BJ (cell line): ENCODE measurements around the gene KIDINS220. TPM values are rescaled to one million over a fixed set of nuclear protein-coding genes. Genes with fewer than 3 reads are reported as not detected.

Source experiments
- CTCF ChIA-PET: fragments of 350-600 bp; formaldehyde crosslinking; extraction: SDS; loops from one replicate; lab custom pipeline; 2021; ENCODE audit warnings: antibody characterized with exemption, inconsistent platforms; lab: Yijun Ruan, JAX
- POLR2A ChIA-PET: fragments of 300-600 bp; sonication (Branson Sonifier 250); formaldehyde crosslinking; extraction: SDS; loops from one replicate; lab custom pipeline; 2021; ENCODE audit warnings: antibody characterized with exemption; lab: Charles Lee
- DNase-seq: peaks from one replicate; pipeline ENCODE4 v3.0.0-alpha.2; 2011; ENCODE audit warnings: low read depth
- H3K27me3 ChIP-seq: 2 replicates; pipeline ENCODE4 v1.6.0; 2011; ENCODE audit warnings: low read length; ENCODE audit not compliant: control insufficient read depth, insufficient read depth
- H3K36me3 ChIP-seq: 2 replicates; pipeline ENCODE4 v1.5.1; 2011; ENCODE audit warnings: low read length; ENCODE audit not compliant: control insufficient read depth, insufficient read depth
- H3K4me3 ChIP-seq: 2 replicates; pipeline ENCODE4 v1.5.1; 2011; ENCODE audit warnings: low read depth, mild to moderate bottlenecking, control low read depth, low read length
- polyA plus RNA-seq: library from polyadenylated mRNA; depleted of rRNA; stranded (reverse); fragments of >200 nt; gene quantifications from 2 replicates; pipeline ENCODE4 v1.2.3, GENCODE V29; 2011
- TF ChIP-seq, protein P1 (sequence below): IDR thresholded peaks from 2 replicates; pipeline ENCODE4 v1.5.1; 2011; ENCODE audit warnings: low read depth, mild to moderate bottlenecking, control low read depth, inconsistent platforms, low read length, moderate library complexity; ENCODE audit not compliant: insufficient read depth

KIDINS220 gene
- polyA plus RNA-seq, 1 experiment: 34.8 TPM

DNA sequence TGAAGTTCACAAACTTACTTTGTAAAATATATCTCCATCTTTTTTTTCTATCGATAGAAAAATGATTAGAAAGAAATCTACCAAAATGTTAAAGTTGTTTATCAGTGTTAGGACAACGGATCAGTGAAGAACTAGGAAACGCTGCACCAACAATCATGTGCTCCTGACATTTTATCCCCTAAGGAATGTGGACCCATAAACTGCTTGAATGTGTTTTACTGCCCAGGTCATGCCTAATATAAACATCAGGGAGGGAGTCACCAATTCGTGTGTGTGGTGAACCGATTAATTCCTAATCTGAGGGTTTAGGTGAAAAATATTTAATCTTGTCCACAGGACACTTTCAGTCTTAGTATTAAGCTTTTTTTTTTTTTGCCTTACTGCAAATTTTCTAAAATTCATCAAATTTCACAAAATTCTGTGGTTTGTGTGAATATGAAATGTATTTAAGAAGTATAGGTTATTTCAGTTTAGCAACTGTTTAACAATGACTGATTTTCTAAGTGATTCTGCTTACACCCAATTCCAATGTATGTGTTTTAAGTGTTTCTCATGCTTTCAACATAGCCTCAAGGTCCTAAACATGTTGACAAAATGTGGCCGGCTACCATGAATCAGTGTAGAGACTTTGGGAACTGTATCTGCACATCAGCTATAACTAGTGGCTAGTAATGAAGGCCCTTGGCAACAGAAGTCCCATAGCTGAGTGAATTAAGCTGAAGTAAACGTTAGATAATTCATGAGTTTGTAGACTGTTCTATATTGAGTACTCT lies 11.1 kb upstream of the KIDINS220 start:
- TF ChIP-seq, protein P1, sequence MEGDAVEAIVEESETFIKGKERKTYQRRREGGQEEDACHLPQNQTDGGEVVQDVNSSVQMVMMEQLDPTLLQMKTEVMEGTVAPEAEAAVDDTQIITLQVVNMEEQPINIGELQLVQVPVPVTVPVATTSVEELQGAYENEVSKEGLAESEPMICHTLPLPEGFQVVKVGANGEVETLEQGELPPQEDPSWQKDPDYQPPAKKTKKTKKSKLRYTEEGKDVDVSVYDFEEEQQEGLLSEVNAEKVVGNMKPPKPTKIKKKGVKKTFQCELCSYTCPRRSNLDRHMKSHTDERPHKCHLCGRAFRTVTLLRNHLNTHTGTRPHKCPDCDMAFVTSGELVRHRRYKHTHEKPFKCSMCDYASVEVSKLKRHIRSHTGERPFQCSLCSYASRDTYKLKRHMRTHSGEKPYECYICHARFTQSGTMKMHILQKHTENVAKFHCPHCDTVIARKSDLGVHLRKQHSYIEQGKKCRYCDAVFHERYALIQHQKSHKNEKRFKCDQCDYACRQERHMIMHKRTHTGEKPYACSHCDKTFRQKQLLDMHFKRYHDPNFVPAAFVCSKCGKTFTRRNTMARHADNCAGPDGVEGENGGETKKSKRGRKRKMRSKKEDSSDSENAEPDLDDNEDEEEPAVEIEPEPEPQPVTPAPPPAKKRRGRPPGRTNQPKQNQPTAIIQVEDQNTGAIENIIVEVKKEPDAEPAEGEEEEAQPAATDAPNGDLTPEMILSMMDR: no peak

DNA sequence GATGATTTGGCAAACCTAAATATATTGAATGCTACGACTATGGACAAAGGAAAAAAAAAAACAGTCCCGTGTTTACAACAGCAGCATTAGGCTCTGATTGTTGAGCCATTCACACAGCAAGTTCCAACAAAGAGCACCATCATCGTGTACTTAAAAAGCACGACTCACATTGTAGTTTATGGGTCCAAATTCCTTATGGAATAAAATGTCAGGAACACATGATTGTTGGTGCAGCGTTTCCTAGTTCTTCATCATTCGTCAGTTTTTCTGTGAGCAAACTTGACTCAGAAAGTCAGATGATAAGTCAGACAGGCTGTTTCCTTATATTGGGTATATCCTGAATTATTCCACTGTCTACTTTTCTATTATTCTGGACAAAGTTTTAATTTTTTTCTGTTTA lies 10.0 kb upstream of the KIDINS220 start:
- Histone ChIP-seq H3K27me3 (no peaks in the 10 kb centered on the region), H3K4me3 (no peak overlapping the region), H3K36me3 (no peaks in the 10 kb centered on the region)
- ChIA-PET CTCF (interaction anchor here (1.4 kb wide), 1 partner anchor 292 kb away, joined by 4 read pairs; no protein-coding TSS in a partner anchor), POLR2A (no interaction called here)
- DNase-seq: no peak
- TF ChIP-seq, protein P1: no peak

More for the DNA sequence above, 11.1 kb upstream of the KIDINS220 start:
- Histone ChIP-seq H3K36me3 (no peaks in the 10 kb centered on the region), H3K27me3 (no peaks in the 10 kb centered on the region), H3K4me3 (no peak overlapping the region)
- POLR2A ChIA-PET: no interaction called here
- CTCF ChIA-PET: interaction anchor here (1.3 to 1.4 kb wide), 2 partner anchors 25 to 291 kb away, joined by 4 read pairs; no protein-coding TSS in a partner anchor
- DNase-seq: no peak

DNA sequence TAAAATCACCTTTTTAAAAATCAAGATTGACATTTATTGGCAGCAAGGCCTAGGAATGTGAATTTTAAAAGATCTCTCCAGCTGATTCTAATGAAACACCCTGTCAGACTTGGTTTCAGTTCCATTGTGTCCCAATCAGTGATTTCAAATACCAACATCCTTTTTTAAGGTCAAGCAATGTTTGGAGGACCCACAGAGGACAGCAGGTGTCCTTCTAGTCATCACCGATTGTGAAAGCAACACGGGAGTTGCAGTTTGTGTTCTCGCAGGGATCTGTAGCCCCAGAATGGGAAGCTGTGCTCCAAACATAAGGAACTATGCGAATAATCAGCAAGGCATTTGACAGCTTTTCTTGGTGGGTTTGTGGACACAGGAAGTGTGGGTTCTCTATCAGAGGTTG lies 4.5 kb upstream of the KIDINS220 start:
- ChIA-PET CTCF (interaction anchor here (0.9 kb wide), 1 partner anchor 32 kb away, joined by 3 read pairs; no protein-coding TSS in a partner anchor), POLR2A (no interaction called here)
- Histone ChIP-seq H3K27me3 (no peaks in the 10 kb centered on the region), H3K36me3 (no peaks in the 10 kb centered on the region), H3K4me3 (no peak overlapping the region)
- no peak for DNase-seq
- TF ChIP-seq, protein P1: no peak

DNA sequence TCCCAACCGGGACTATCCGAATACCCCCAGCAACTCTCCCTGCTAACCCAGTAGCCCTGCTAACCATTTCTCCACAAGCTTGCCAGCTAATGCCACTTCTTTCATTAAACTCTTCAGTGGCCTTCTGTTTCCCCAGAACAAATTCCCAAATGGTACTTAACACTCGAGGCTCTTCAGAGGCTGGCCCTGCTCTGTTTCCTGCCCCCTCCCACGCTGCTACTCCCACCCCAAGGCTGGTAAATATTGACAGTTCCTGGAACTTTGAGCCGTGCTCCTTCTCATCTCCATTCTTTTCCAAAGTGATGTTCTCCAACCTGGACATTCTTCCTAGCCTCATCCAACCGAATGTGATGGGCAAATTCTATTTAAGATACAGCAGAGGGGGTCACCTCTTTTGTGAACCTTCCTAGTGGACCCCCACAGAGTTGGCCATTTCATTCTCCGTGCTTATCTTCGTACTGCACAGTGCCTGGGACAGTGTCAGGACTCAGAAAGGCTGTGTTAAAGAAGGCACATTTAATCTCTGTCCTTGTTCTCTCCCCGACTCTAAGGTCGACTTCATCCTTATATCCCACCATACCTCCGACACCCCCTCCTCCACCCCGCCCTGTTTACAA lies 3.2 kb upstream of the KIDINS220 start:
- Histone ChIP-seq H3K4me3 (no peak overlapping the region), H3K36me3 (no peaks in the 10 kb centered on the region), H3K27me3 (no peaks in the 10 kb centered on the region)
- TF ChIP-seq, protein P1: no peak
- ChIA-PET POLR2A (no interaction called here), CTCF (no interaction called here)
- no peak for DNase-seq

DNA sequence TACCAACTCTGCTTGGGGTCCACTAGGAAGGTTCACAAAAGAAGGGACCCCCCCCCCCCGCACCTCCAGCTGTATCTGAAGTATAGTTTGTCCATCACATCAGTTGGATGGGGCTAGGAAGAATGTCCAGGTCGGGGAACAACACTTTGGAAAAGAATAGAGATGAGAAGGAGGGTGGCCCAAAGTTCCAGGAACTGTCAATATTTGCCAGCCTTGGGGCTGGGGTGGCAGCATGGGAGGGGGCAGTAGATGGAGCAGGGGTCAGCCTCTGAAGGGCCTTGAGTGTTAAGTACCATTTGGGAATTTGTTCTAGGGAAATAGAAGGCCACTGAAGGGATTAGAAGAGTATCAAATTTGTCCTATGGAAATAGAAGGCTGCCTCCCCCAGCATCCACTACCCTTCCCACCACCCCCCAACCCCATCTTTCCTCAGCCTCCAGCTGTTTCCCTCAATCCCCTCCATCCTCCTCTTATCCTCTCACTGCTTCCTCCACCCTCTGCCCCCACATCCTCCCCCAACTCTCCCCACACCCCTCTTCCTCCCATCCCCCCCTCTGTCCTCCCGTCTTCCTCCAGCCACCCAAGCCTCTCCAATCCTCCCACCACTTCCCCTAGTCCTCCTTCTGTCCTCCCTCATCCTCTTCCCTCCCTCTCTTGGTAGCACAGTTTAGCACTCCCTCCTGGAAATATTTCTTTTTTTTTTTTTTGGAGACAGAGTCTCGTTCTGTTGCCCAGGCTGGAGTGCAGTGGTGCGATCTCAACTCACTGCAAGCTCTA lies 2.0 kb upstream of the KIDINS220 start:
- no peak for DNase-seq
- no peak overlapping the region for H3K4me3 ChIP-seq
- no peaks in the 10 kb centered on the region for H3K36me3 ChIP-seq
- no peaks in the 10 kb centered on the region for H3K27me3 ChIP-seq
- TF ChIP-seq, protein P1: no peak
- ChIA-PET CTCF (no interaction called here), POLR2A (no interaction called here)
